ENCODE results near the gene OTX1. TPM values are rescaled to one million over a fixed set of nuclear protein-coding genes. Genes with fewer than 3 reads are reported as not detected.

OTX1 gene
- total and polyA plus RNA-seq, 2 of the 4 experiments (the other 2 are of a cell fraction) = 0.03 TPM; not detected in 1

GRCh38 chr2:63054841-63055225 is 4.2 kb downstream of the OTX1 start:
- H2AFZ ChIP-seq (replicated peaks; ENCODE audit: low read length, poor library complexity) = peak overlapping the region; percentile 4
- no peak overlapping the region for H2AK5ac ChIP-seq (ENCODE audit: low read depth, low read length)
- no peak overlapping the region for H4K5ac ChIP-seq (ENCODE audit: low read depth, low read length)
- no peak overlapping the region for H2AK9ac ChIP-seq (replicated peaks; ENCODE audit: low read depth, low read length, poor library complexity)
- peaks cover 10% of the 10 kb centered on the region; the same call in 1 of the 2 replicates for H4K20me1 ChIP-seq (ENCODE audit: insufficient read depth, low read length)
- no peak overlapping the region for H3K14ac ChIP-seq (replicated peaks; ENCODE audit: low read depth, low read length)
- peaks cover 35% of the 10 kb centered on the region; the same call in 1 of the 2 replicates for H3K9me3 ChIP-seq (ENCODE audit: control insufficient read depth, insufficient read depth, low read length)
- no peaks in the 10 kb centered on the region for H3K36me3 ChIP-seq (ENCODE audit: control insufficient read depth, insufficient read depth, low read length)
- no peak overlapping the region for H3K4me2 ChIP-seq (ENCODE audit: low read depth, low read length)
- POLR2A ChIA-PET (ENCODE audit: unreplicated experiment) = no interaction called here
- dilution Hi-C loops (cut with HindIII; ENCODE audit: low sequenced_read_pairs, unreplicated experiment) = no loop called here
- H4K8ac ChIP-seq (ENCODE audit: low read depth in 2 of 2, low read length in 2 of 2) = no peak overlapping the region
- no TSS peak for BruUV-seq (replicated peaks)
- in situ Hi-C loops (cut with MboI; ENCODE audit: low sequenced_read_pairs) = no loop called here
- no peak overlapping the region for H2BK5ac ChIP-seq (ENCODE audit: low read depth, low read length, poor library complexity, severe bottlenecking)
- H3K4me1 ChIP-seq (ENCODE audit: control insufficient read depth, insufficient read depth, low read length) = peaks cover 2% of the 10 kb centered on the region; the same call in 1 of the 2 replicates
- H2BK20ac ChIP-seq (ENCODE audit: low read depth, low read length) = no peak overlapping the region
- 35% methylated on average over 4 of the region's 7 CpGs; no CpG with 5 or more reads in 1 of the 2 experiments for WGBS, 2 experiments (ENCODE audit: extremely low coverage in 2 of 2, insufficient read length in 1 of 2)
- no peak overlapping the region; the same call in 1 of the 2 replicates for H3K23ac ChIP-seq (ENCODE audit: low read depth, low read length)
- H3K18ac ChIP-seq (ENCODE audit: low read depth, low read length) = no peak overlapping the region
- no peak overlapping the region for H4K91ac ChIP-seq (ENCODE audit: insufficient read depth, low read depth, low read length)
- H3K4ac ChIP-seq (ENCODE audit: low read depth, low read length) = no peak overlapping the region
- no peak overlapping the region for H3K56ac ChIP-seq (ENCODE audit: extremely low read depth, insufficient read depth, low read length)
- H2BK15ac ChIP-seq (ENCODE audit: low read depth, low read length) = no peak overlapping the region
- TF ChIP-seq USF2 (IDR thresholded peaks at IDR 0.05; ENCODE audit: low read depth, low read length) (no peak), NFE2L2 (IDR thresholded peaks at IDR 0.05; ENCODE audit: low read depth, low read length) (no peak), MAZ (IDR thresholded peaks at IDR 0.05; ENCODE audit: borderline replicate concordance, low read depth, low read length) (no peak), FOS (IDR thresholded peaks at IDR 0.05; ENCODE audit: low read depth, low read length) (no peak), RCOR1 (IDR thresholded peaks at IDR 0.05; ENCODE audit: insufficient replicate concordance, low read length) (no peak), SMC3 (IDR thresholded peaks at IDR 0.05; ENCODE audit: low read depth, low read length) (no peak), CHD1 (IDR thresholded peaks at IDR 0.05; ENCODE audit: low read depth, low read length) (no peak), BHLHE40 (IDR thresholded peaks at IDR 0.05; ENCODE audit: low read depth, low read length) (no peak), ELK1 (IDR thresholded peaks at IDR 0.05; ENCODE audit: borderline replicate concordance, low read depth, low read length) (no peak), POLR2A (IDR thresholded peaks at IDR 0.05; ENCODE audit: low read depth, low read length) (no peak), MXI1 (IDR thresholded peaks at IDR 0.05; ENCODE audit: borderline replicate concordance, low read depth, low read length) (no peak), RFX5 (IDR thresholded peaks at IDR 0.05; ENCODE audit: low read depth, low read length) (no peak), MAFK (IDR thresholded peaks at IDR 0.05; ENCODE audit: low read depth, low read length) (no peak), CEBPB (IDR thresholded peaks at IDR 0.05; ENCODE audit: low read depth, low read length) (no peak), RAD21 (IDR thresholded peaks at IDR 0.05; ENCODE audit: low read length) (no peak), CTCF (conservative IDR thresholded peaks at IDR 0.05; ENCODE audit: low read depth, low read length) (no peak)
- ATAC-seq (ENCODE audit: low read depth) (no peak), DNase-seq (no peak)
- intact Hi-C loops (cut with micrococcal nuclease) = no loop called here
- H3K79me1 ChIP-seq (ENCODE audit: low read depth in 1 of 2, low read length in 2 of 2) = no peaks in the 10 kb centered on the region
- peaks cover 97% of the 10 kb centered on the region for H3K27me3 ChIP-seq (ENCODE audit: control insufficient read depth, insufficient read depth, low read length)
- CTCF ChIA-PET = no interaction called here
- H3K9me1 ChIP-seq (ENCODE audit: insufficient read depth, low read length) = peaks cover 3% of the 10 kb centered on the region; the same call in 1 of the 2 replicates
- H3K4me3 ChIP-seq (ENCODE audit: insufficient read depth, low read depth, low read length) = no peak overlapping the region
- no peak overlapping the region for H3K27ac ChIP-seq (ENCODE audit: insufficient read depth, low read length)
- no peak overlapping the region for H3K9ac ChIP-seq (ENCODE audit: low read depth, low read length)
- H2BK120ac ChIP-seq (ENCODE audit: low read depth, low read length) = no peak overlapping the region

All from IMR-90 (cell line).